ENCODE measurements around the gene GPR37.

- TF ChIP-seq CTCF (IDR thresholded peaks at IDR 0.05) = no peak
- no peak for TF ChIP-seq POLR2AphosphoS5 (IDR thresholded peaks at IDR 0.05; ENCODE audit: insufficient read depth in 1 of 2, low read depth in 1 of 2)
These were observed 47.2 kb upstream of the GPR37 start for GRCh38 chr7:124812764-124813163.

Data from vagina (tissue), 2 donors.